H1 (cell line): ENCODE data around the gene ARHGEF10L. TPM values are rescaled to one million over a fixed set of nuclear protein-coding genes. Genes with fewer than 3 reads are reported as not detected.

Experiments
- CTCF ChIA-PET: fragments of 300-600 bp; sonication (Branson Sonifier 250); formaldehyde crosslinking; loops from one replicate; lab custom pipeline; 2021; ENCODE audit not compliant: partially characterized antibody; lab: Charles Lee
- POLR2A ChIA-PET: fragments of 300-600 bp; sonication (Branson Sonifier 250); formaldehyde crosslinking; loops from one replicate; lab custom pipeline; 2021; ENCODE audit warnings: inconsistent platforms; ENCODE audit not compliant: partially characterized antibody; lab: Charles Lee
- DNase-seq, 2 experiments: peaks; one replicate each; pipeline versions ENCODE4 v3.0.0 to v3.0.0-alpha.2; 2010 to 2022; ENCODE audit warnings: low spot score in 2 of 2, low read depth in 1 of 2, mixed read lengths in 1 of 2
- FAIRE-seq: peaks from 2 replicates; lab custom pipeline; 2011; peaks lifted over from hg19 to GRCh38; lab: Jason Lieb, UNC
- H2AFZ ChIP-seq: 2 replicates; pipeline ENCODE4 v1.8.1; 2012; ENCODE audit warnings: low read length, inconsistent platforms
- H2AK5ac ChIP-seq: 2 replicates; pipeline ENCODE4 v1.6.1; 2013; ENCODE audit warnings: low read depth, low read length
- H2BK120ac ChIP-seq: replicated peaks from 2 replicates; pipeline ENCODE3; 2013; ENCODE audit warnings: low read depth, low read length, inconsistent platforms
- H2BK12ac ChIP-seq: 2 replicates; pipeline ENCODE4 v1.6.1; 2013; ENCODE audit warnings: low read depth, low read length
- H2BK15ac ChIP-seq: 2 replicates; pipeline ENCODE4 v1.6.1; 2013; ENCODE audit warnings: low read length
- H2BK20ac ChIP-seq: 2 replicates; pipeline ENCODE4 v1.6.1; 2013; ENCODE audit warnings: low read length
- H2BK5ac ChIP-seq: 2 replicates; pipeline ENCODE4 v1.6.1; 2013; ENCODE audit warnings: low read depth, low read length
- H3K14ac ChIP-seq: 2 replicates; pipeline ENCODE4 v1.6.1; 2013; ENCODE audit warnings: inconsistent platforms; ENCODE audit not compliant: insufficient read length
- H3K18ac ChIP-seq: 2 replicates; pipeline ENCODE4 v1.6.1; 2013; ENCODE audit warnings: low read length; ENCODE audit errors: extremely low read depth
- H3K23ac ChIP-seq: 2 replicates; pipeline ENCODE4 v1.6.1; 2013; ENCODE audit warnings: inconsistent platforms; ENCODE audit not compliant: insufficient read length
- H3K23me2 ChIP-seq: 2 replicates; pipeline ENCODE4 v1.6.1; 2013; ENCODE audit warnings: low read depth, low read length
- H3K27ac ChIP-seq: 2 replicates; pipeline ENCODE4 v1.6.1; 2011; ENCODE audit warnings: low read depth, low read length, inconsistent platforms
- H3K27me3 ChIP-seq, 4 experiments: replicated peaks in 1 of 4; 1 replicate in 1 of 4; 2 replicates in 3 of 4; pipeline versions ENCODE4 v1.6.1 to v1.8.1; 2011 to 2013; ENCODE audit warnings: low read length in 3 of 4, mild to moderate bottlenecking in 3 of 4, inconsistent platforms in 2 of 4, mixed read lengths in 2 of 4, moderate library complexity in 1 of 4; ENCODE audit not compliant: control insufficient read depth in 3 of 4, insufficient read depth in 3 of 4; ENCODE audit errors: extremely low read depth in 1 of 4
- H3K36me3 ChIP-seq, 4 experiments: 2 replicates each; pipeline versions ENCODE4 v1.6.1 to v1.8.1; 2011 to 2013; ENCODE audit warnings: mild to moderate bottlenecking in 4 of 4, low read length in 3 of 4, moderate library complexity in 2 of 4, control low read depth in 1 of 4, inconsistent platforms in 1 of 4; ENCODE audit not compliant: insufficient read depth in 4 of 4, control insufficient read depth in 2 of 4
- H3K4ac ChIP-seq: replicated peaks from 2 replicates; pipeline ENCODE3; 2013; ENCODE audit warnings: low read length, low read depth, mixed read lengths, inconsistent platforms; ENCODE audit not compliant: insufficient read length
- H3K4me1 ChIP-seq, 4 experiments: replicated peaks in 1 of 4; 1 replicate in 1 of 4; 2 replicates in 3 of 4; pipeline versions ENCODE4 v1.6.1 to v1.8.1; 2011 to 2013; ENCODE audit warnings: low read length in 3 of 4, inconsistent platforms in 2 of 4, mixed read lengths in 1 of 4; ENCODE audit not compliant: insufficient read depth in 4 of 4, control insufficient read depth in 3 of 4
- H3K4me2 ChIP-seq, 2 experiments: 2 replicates each; pipeline versions ENCODE4 v1.6.1 to v1.8.1; 2011 to 2013; ENCODE audit warnings: low read depth in 2 of 2, low read length in 2 of 2, control low read depth in 1 of 2, inconsistent platforms in 1 of 2, mild to moderate bottlenecking in 1 of 2; ENCODE audit not compliant: insufficient read depth in 1 of 2
- H3K4me3 ChIP-seq, 4 experiments: fragments of 200-600, 300-600 bp in 1 of 4; sonication (generic), shearing (Covaris generic), sonication (Bioruptor Twin) in 1 of 4; 2 replicates each; pipeline versions ENCODE4 v1.5.1 to v1.8.1; 2011 to 2016; ENCODE audit warnings: low read length in 4 of 4, low read depth in 3 of 4, control low read depth in 2 of 4, inconsistent platforms in 2 of 4, mild to moderate bottlenecking in 2 of 4, mixed read lengths in 1 of 4, moderate library complexity in 1 of 4; ENCODE audit not compliant: insufficient read depth in 2 of 4; ENCODE audit errors: extremely low read depth in 1 of 4
- H3K56ac ChIP-seq: replicated peaks from 2 replicates; pipeline ENCODE3; 2013; ENCODE audit warnings: low read depth, mild to moderate bottlenecking, mixed read lengths, low read length, inconsistent platforms; ENCODE audit not compliant: insufficient read length
- H3K79me1 ChIP-seq: 2 replicates; pipeline ENCODE4 v1.6.1; 2013; ENCODE audit warnings: low read depth, low read length, control low read depth
- H3K79me2 ChIP-seq, 2 experiments: 2 replicates each; pipeline versions ENCODE4 v1.6.1 to v1.8.1; 2012 to 2013; ENCODE audit warnings: low read length in 2 of 2, mild to moderate bottlenecking in 2 of 2, inconsistent platforms in 1 of 2; ENCODE audit not compliant: insufficient read depth in 2 of 2, control insufficient read depth in 1 of 2
- H3K9ac ChIP-seq, 4 experiments: replicated peaks in 1 of 4; 1 replicate in 1 of 4; 2 replicates in 3 of 4; pipeline versions ENCODE4 v1.6.1 to v1.8.1; 2011 to 2013; ENCODE audit warnings: low read depth in 3 of 4, low read length in 3 of 4, control low read depth in 2 of 4, mild to moderate bottlenecking in 2 of 4, moderate library complexity in 2 of 4, inconsistent platforms in 1 of 4; ENCODE audit errors: extremely low read depth in 1 of 4
- H3K9me3 ChIP-seq, 2 experiments: 2 replicates each; pipeline versions ENCODE4 v1.6.1 to v1.8.1; 2012 to 2013; ENCODE audit warnings: mild to moderate bottlenecking in 2 of 2, moderate library complexity in 2 of 2, control low read depth in 1 of 2, inconsistent platforms in 1 of 2, low read depth in 1 of 2, low read length in 1 of 2, mixed read lengths in 1 of 2; ENCODE audit not compliant: insufficient read depth in 2 of 2
- H4K20me1 ChIP-seq, 2 experiments: replicated peaks in 1 of 2; 2 replicates each; pipeline versions ENCODE3 to v1.8.1; 2011 to 2013; ENCODE audit warnings: inconsistent platforms in 2 of 2, low read length in 2 of 2, mild to moderate bottlenecking in 1 of 2; ENCODE audit not compliant: insufficient read depth in 2 of 2, control insufficient read depth in 1 of 2
- H4K5ac ChIP-seq: 2 replicates; pipeline ENCODE4 v1.6.1; 2013; ENCODE audit warnings: low read length, low read depth, mixed read lengths, inconsistent platforms; ENCODE audit not compliant: insufficient read length
- H4K8ac ChIP-seq: 2 replicates; pipeline ENCODE4 v1.8.0; 2013; ENCODE audit warnings: mild to moderate bottlenecking, moderate library complexity, low read length, inconsistent platforms; ENCODE audit not compliant: insufficient read depth; ENCODE audit errors: extremely low read depth
- H4K91ac ChIP-seq: replicated peaks from 2 replicates; pipeline ENCODE3; 2013; ENCODE audit warnings: low read length, mixed read lengths, inconsistent platforms; ENCODE audit not compliant: insufficient read length
- BRCA1 ChIP-seq: IDR thresholded peaks from 2 replicates; pipeline ENCODE4 v1.6.1; 2012; ENCODE audit warnings: low read depth, low read length, improper control_type of control experiment
- CBX5 ChIP-seq: fragments of 300-800, 300-1000 bp; sonication (generic); IDR thresholded peaks from 2 replicates; pipeline ENCODE4 v1.7.1; 2016; ENCODE audit warnings: antibody characterized with exemption, low read length, low read depth
- CHD1 ChIP-seq: IDR thresholded peaks from 2 replicates; pipeline ENCODE4 v1.6.1; 2012; ENCODE audit warnings: low read depth, low read length, improper control_type of control experiment
- EP300 ChIP-seq, 2 experiments: IDR thresholded peaks; 1 replicate in 1 of 2; 2 replicates in 1 of 2; pipeline ENCODE4 v1.6.1; 2011 to 2012; ENCODE audit warnings: low read depth in 2 of 2, low read length in 2 of 2, mild to moderate bottlenecking in 2 of 2, borderline replicate concordance in 1 of 2, inconsistent platforms in 1 of 2, moderate library complexity in 1 of 2
- JUND ChIP-seq: IDR thresholded peaks from 2 replicates; pipeline ENCODE4 v1.6.1; 2011; ENCODE audit warnings: mild to moderate bottlenecking, improper control_type of control experiment, low read length
- KDM1A ChIP-seq: fragments of 200-600, 300-600 bp; sonication (generic); IDR thresholded peaks from 2 replicates; pipeline ENCODE4 v1.7.1; 2016; ENCODE audit warnings: mild to moderate bottlenecking, low read length, borderline replicate concordance
- KDM5A ChIP-seq: fragments of 200-600 bp; IDR thresholded peaks from 2 replicates; pipeline ENCODE4 v1.7.1; 2012; ENCODE audit warnings: mild to moderate bottlenecking, low read length, inconsistent platforms, mixed read lengths
- WGBS, 2 experiments: shearing (Covaris generic) in 1 of 2; methylation state at CpG; one replicate each; pipeline versions ENCODE4 v1.1.6 to v1.1.7; 2013 to 2015; ENCODE audit warnings: low lambda C conversion rate in 2 of 2, mixed read lengths in 2 of 2, inconsistent platforms in 1 of 2, low coverage in 1 of 2, missing lambda C conversion rate in 1 of 2; ENCODE audit not compliant: insufficient replicate concordance in 2 of 2, insufficient coverage in 1 of 2, insufficient read length in 1 of 2; ENCODE audit errors: extremely low coverage in 1 of 2, missing lambda C conversion rate in 1 of 2; 5-methylcytosine and 5-hydroxymethylcytosine counted together
- polyA plus RNA-seq, 7 experiments: library from polyadenylated mRNA; depleted of rRNA in 3 of 7; stranded (reverse) in 5 of 7; unstranded in 2 of 7; fragments of >200 nt in 5 of 7; fragments of 200-250 nt in 2 of 7; gene quantifications; 1 replicate in 5 of 7; 2 replicates in 1 of 7; 4 replicates in 1 of 7; pipeline versions ENCODE4 v1.2.1 to v1.2.3, GENCODE V29; 2011 to 2013; ENCODE audit warnings: missing spikeins in 2 of 7, mixed read lengths in 2 of 7
- total RNA-seq: library from RNA; stranded (reverse); fragmentation: NEBNext Ultra II Directional; extraction: Animal tissue kit (Norgen Biotek cat#: 25700); gene quantifications from 2 replicates; pipeline ENCODE4 v1.2.1, GENCODE V29; 2021

ARHGEF10L gene
- total and polyA plus RNA-seq, 2 of the 8 experiments (the other 6 are each of a cell fraction or from before 2014, with no cell fraction given): 33.6 to 39.6 TPM

GRCh38 chr1:17734609-17735008 lies 195.1 kb downstream of the ARHGEF10L start:
- H3K9ac ChIP-seq: no peak overlapping the region
- H3K14ac ChIP-seq: no peak overlapping the region
- H3K4ac ChIP-seq: no peak overlapping the region
- no peak overlapping the region for H3K23ac ChIP-seq
- 93% methylated on average over 7 of the region's 7 CpGs; no CpG with 5 or more reads in 1 of the 2 experiments for whole genome bisulfite sequencing, 2 experiments
- no peaks in the 10 kb centered on the region for H3K79me1 ChIP-seq
- no peaks in the 10 kb centered on the region for H3K36me3 ChIP-seq
- H3K9me3 ChIP-seq: no peaks in the 10 kb centered on the region
- no peak for FAIRE-seq
- no peak overlapping the region for H3K56ac ChIP-seq
- DNase-seq: no peak
- H2AFZ ChIP-seq: no peak overlapping the region
- H2BK5ac ChIP-seq: no peak overlapping the region
- H3K4me2 ChIP-seq: no peak overlapping the region
- H2BK12ac ChIP-seq: no peak overlapping the region
- no peak overlapping the region for H3K4me3 ChIP-seq
- no peaks in the 10 kb centered on the region for H3K27me3 ChIP-seq
- no peaks in the 10 kb centered on the region for H3K79me2 ChIP-seq
- no peak overlapping the region for H4K91ac ChIP-seq
- no peak overlapping the region for H3K27ac ChIP-seq
- no peaks in the 10 kb centered on the region for H4K20me1 ChIP-seq
- ChIA-PET POLR2A (no interaction called here), CTCF (interaction anchor here (1.0 to 3.5 kb wide), 2 partner anchors 10 to 11 kb away, joined by 4 to 20 read pairs; no protein-coding TSS in a partner anchor)
- H3K23me2 ChIP-seq: no peaks in the 10 kb centered on the region
- H2AK5ac ChIP-seq: no peak overlapping the region
- H2BK15ac ChIP-seq: no peak overlapping the region
- H2BK20ac ChIP-seq: no peak overlapping the region
- H2BK120ac ChIP-seq: no peak overlapping the region
- TF ChIP-seq EP300 (IDR thresholded peaks at IDR 0.05; ENCODE audit: borderline replicate concordance in 1 of 2, low read depth in 2 of 2, low read length in 2 of 2) (no peak), KDM5A (no peak), CHD1 (no peak), BRCA1 (no peak), CBX5 (no peak), JUND (no peak), KDM1A (0 out of 2 replicates have a peak, but pooled peaks have one; percentile 31)
- no peak overlapping the region for H4K5ac ChIP-seq
- no peak overlapping the region for H3K18ac ChIP-seq
- peaks cover 0 to 7% (median 1%) of the 10 kb centered on the region in 4 experiments; a peak in 6 of 7 replicates for H3K4me1 ChIP-seq
- no peak overlapping the region for H4K8ac ChIP-seq
